ENCODE measurements around the gene MTCL1. TPM values are rescaled to one million over a fixed set of nuclear protein-coding genes. Genes with fewer than 3 reads are reported as not detected.

Gene MTCL1
- total RNA-seq, 1 donor from 2014 or later, result 0.80 TPM

GRCh38 chr18:8695932-8696517 lies 9.3 kb upstream of the MTCL1 start:
- Mint-ChIP-seq H3K4me1 (ENCODE audit: low read depth) (no peaks in the 10 kb centered on the region), H3K9me3 (no peaks in the 10 kb centered on the region), H3K36me3 (ENCODE audit: low read depth) (no peaks in the 10 kb centered on the region), H3K4me3 (no peak overlapping the region), H3K27ac (no peak overlapping the region), H3K27me3 (ENCODE audit: insufficient read depth) (peaks cover 18% of the 10 kb centered on the region)
- intact Hi-C loops (cut with micrococcal nuclease), result loop anchor here (1.0 to 5.0 kb wide), 4 partner anchors 8 to 452 kb away; no protein-coding TSS in a partner anchor
- DNase-seq (ENCODE audit: low spot score), result no peak

- peak; percentile 63 for DNase-seq (ENCODE audit: low spot score)
- no peaks in the 10 kb centered on the region for H3K9me3 Mint-ChIP-seq
- H3K4me1 Mint-ChIP-seq (ENCODE audit: low read depth), result no peaks in the 10 kb centered on the region
- intact Hi-C loops (cut with micrococcal nuclease), result loop anchor here (1.0 to 5.0 kb wide), 4 partner anchors 8 to 452 kb away; no protein-coding TSS in a partner anchor
- no peak overlapping the region for H3K27ac Mint-ChIP-seq
- H3K36me3 Mint-ChIP-seq (ENCODE audit: low read depth), result no peaks in the 10 kb centered on the region
- no peak overlapping the region for H3K4me3 Mint-ChIP-seq
- H3K27me3 Mint-ChIP-seq (ENCODE audit: insufficient read depth), result peaks cover 25% of the 10 kb centered on the region
Measured at GRCh38 chr18:8696749-8697211, 8.6 kb upstream of the MTCL1 start.

DNA sequence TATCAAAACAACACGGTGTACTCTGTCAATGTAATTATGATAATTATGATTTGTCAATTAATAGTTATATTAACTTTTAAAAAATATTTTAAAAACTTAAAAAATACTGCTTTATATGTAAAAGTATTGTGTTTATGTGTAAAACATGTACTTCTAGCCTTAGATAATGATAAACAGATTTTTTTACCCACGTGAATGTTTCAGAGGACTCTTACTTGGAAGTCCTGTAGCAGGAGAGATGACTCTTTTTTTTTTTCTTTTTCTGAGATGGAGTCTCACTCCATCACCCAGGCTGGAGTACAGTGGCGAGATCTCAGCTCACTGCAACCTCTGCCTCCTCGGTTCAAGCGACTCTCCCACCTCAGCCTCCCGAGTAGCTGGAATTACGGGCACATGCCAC lies 6.2 kb upstream of the MTCL1 start:
- Mint-ChIP-seq H3K9me3 (no peaks in the 10 kb centered on the region), H3K4me1 (ENCODE audit: low read depth) (peaks cover 3% of the 10 kb centered on the region), H3K36me3 (ENCODE audit: low read depth) (peaks cover 3% of the 10 kb centered on the region), H3K27ac (no peak overlapping the region), H3K4me3 (no peak overlapping the region), H3K27me3 (ENCODE audit: insufficient read depth) (peaks cover 47% of the 10 kb centered on the region)
- DNase-seq (ENCODE audit: low spot score), result no peak
- intact Hi-C loops (cut with micrococcal nuclease), result loop anchor here (5.0 kb wide), 1 partner anchor 47 kb away; no protein-coding TSS in a partner anchor

DNA sequence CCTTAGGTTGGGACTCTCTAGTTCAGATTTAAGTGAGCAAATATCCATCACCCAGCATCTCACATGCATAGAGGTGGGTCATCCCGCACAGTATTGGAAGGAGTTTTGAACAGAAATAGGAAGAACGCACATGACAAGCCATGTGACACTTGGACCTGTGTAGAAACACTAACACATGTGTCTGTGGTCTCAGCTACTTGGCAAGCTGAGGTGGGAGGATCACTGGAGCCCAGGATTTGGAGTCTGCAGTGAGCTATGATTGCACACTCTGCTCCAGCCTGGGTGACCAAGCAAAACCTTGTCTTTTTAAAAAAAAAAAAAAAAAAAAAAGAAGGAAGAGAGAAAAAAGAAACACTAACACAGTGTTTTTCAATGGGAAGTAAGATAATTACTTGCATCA lies 5.4 kb upstream of the MTCL1 start:
- H3K4me1 Mint-ChIP-seq (ENCODE audit: low read depth), result peaks cover 9% of the 10 kb centered on the region
- no peak overlapping the region for H3K4me3 Mint-ChIP-seq
- no peak for DNase-seq (ENCODE audit: low spot score)
- H3K27me3 Mint-ChIP-seq (ENCODE audit: insufficient read depth), result peaks cover 54% of the 10 kb centered on the region
- intact Hi-C loops (cut with micrococcal nuclease), result loop anchor here (5.0 to 10.0 kb wide), 3 partner anchors 48 to 1215 kb away; partner anchors contain the start of genes PPP4R1 and VAPA
- H3K9me3 Mint-ChIP-seq, result no peaks in the 10 kb centered on the region
- H3K27ac Mint-ChIP-seq, result no peak overlapping the region
- peaks cover 4% of the 10 kb centered on the region for H3K36me3 Mint-ChIP-seq (ENCODE audit: low read depth)

DNA sequence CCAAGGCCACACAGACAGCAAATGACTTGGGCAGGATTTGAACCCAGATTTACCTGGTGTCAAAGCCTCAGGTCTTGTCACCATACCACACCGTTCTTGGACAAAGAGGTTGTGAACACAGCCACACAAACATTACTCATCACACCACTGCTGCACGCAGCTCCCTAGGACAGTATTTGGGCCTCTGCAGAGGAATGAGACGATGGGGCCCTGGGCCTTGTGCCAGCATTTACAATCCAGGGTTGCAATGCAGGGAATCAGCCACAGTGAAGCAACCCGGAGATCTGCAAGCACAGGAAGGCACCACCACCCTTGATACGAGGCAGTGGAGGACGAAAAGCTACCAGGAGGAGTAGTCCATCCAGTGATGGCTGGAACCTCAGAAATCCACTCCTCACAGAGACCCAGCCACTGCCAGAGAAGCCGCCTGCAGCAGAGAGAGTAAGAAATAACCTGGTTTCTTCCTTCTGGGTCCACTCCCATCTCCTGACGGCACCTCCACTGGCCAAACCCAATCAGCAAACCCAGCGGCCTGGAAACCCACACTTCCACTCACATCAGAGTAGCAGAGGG lies 3.7 kb upstream of the MTCL1 start:
- Mint-ChIP-seq H3K36me3 (ENCODE audit: low read depth) (peaks cover 4% of the 10 kb centered on the region), H3K9me3 (no peaks in the 10 kb centered on the region), H3K4me1 (ENCODE audit: low read depth) (peaks cover 10% of the 10 kb centered on the region), H3K4me3 (no peak overlapping the region), H3K27ac (no peak overlapping the region), H3K27me3 (ENCODE audit: insufficient read depth) (peaks cover 48% of the 10 kb centered on the region)
- no peak for DNase-seq (ENCODE audit: low spot score)
- intact Hi-C loops (cut with micrococcal nuclease), result loop anchor here (10.0 kb wide), 2 partner anchors 913 to 1213 kb away; partner anchors contain the start of genes PPP4R1 and VAPA

DNA sequence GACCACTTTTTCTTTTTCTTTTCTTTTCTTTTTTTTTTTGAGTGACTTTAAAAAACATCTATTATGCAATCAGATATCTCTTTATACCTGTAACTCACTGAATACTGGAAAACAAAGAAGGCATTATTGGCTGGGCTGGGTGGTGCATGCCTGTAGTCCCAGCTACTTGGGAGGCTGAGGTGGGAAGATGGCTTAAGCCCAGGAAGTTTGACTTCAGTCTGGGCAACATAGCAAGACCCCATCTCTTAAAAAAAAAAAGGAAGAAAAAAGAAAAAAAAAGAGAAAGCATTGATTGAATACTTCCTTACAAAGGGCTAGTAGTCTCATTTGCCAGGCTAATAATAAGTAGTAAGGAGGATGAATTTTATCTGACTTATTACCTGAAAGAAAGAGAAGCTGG lies 2.7 kb upstream of the MTCL1 start:
- Mint-ChIP-seq H3K4me3 (no peak overlapping the region), H3K27ac (no peak overlapping the region), H3K36me3 (ENCODE audit: low read depth) (peaks cover 4% of the 10 kb centered on the region), H3K9me3 (no peaks in the 10 kb centered on the region), H3K4me1 (ENCODE audit: low read depth) (peaks cover 14% of the 10 kb centered on the region), H3K27me3 (ENCODE audit: insufficient read depth) (peaks cover 57% of the 10 kb centered on the region)
- intact Hi-C loops (cut with micrococcal nuclease), result loop anchor here (10.0 kb wide), 2 partner anchors 912 to 1212 kb away; partner anchors contain the start of genes PPP4R1 and VAPA
- no peak for DNase-seq (ENCODE audit: low spot score)

DNA sequence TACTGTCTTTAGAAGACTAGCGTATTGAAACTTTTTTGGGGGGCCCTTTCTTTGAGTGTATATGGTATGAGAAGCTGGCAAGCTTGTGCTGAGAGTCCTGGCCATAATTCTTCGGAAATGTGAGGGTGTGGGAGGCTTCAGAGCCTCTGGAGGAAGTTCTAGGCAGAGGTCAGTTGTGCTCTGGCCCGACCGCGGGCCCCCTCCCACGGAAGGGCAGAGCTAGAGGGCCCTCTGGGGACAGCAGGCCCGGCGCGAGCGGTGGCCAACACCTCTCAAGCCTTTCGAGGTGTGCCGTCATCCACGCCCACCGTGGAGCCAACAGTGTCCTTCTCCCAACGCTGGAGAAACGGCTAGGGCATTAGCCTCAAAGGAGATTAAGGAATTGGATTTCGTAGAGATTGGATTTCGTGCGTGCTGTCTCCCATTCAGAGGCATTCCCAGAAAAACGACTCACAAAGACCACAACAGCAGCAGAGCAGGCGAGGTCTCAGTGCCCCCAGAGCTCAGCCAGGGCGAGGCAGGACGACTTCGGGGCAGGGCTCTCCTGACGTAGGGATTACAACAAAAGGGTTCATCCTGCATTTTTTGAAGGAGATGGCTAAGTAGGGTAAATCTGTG lies 2.2 kb upstream of the MTCL1 start:
- intact Hi-C loops (cut with micrococcal nuclease), result loop anchor here (10.0 kb wide), 2 partner anchors 912 to 1212 kb away; partner anchors contain the start of genes PPP4R1 and VAPA
- Mint-ChIP-seq H3K4me3 (peak overlapping the region; percentile 26), H3K9me3 (no peaks in the 10 kb centered on the region), H3K27me3 (ENCODE audit: insufficient read depth) (peaks cover 60% of the 10 kb centered on the region), H3K4me1 (ENCODE audit: low read depth) (peaks cover 14% of the 10 kb centered on the region), H3K27ac (no peak overlapping the region), H3K36me3 (ENCODE audit: low read depth) (peaks cover 4% of the 10 kb centered on the region)
- DNase-seq (ENCODE audit: low spot score), result no peak

DNA sequence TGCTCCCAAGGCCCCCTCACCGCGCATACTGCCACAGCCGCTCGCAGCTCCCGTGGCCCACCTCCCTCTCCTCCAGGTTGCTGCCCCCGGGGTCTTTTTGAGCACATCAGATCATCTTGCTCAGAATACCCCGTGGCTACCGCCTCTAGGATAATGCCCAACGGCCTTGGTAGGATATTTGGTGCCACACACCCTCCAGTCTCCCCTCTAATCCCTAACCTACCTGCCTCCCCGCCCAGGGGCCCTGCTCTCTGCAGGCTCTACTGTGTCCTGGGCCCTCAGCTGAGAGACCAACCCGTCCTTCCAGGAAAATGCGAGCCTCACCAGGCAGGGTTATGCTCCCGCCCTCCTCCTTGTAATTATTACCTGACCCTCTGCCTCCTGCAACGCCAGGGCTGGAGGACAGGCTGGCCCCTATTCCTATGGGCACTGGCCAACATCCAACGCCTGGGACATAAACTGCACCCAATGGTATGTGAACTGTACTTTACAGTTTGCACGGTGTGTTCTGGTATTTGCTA lies 1.5 kb upstream of the MTCL1 start:
- no peak for DNase-seq (ENCODE audit: low spot score)
- intact Hi-C loops (cut with micrococcal nuclease), result loop anchor here (1.0 to 10.0 kb wide), 5 partner anchors 8 to 1211 kb away; partner anchors contain the start of genes PPP4R1, RAB12, TWSG1 and VAPA
- Mint-ChIP-seq H3K9me3 (no peaks in the 10 kb centered on the region), H3K27ac (no peak overlapping the region), H3K36me3 (ENCODE audit: low read depth) (peaks cover 4% of the 10 kb centered on the region), H3K4me3 (peak overlapping the region; percentile 89), H3K27me3 (ENCODE audit: insufficient read depth) (peaks cover 64% of the 10 kb centered on the region), H3K4me1 (ENCODE audit: low read depth) (peaks cover 14% of the 10 kb centered on the region)

GRCh38 chr18:8704361-8705237 lies 757 bp upstream of the MTCL1 start:
- Mint-ChIP-seq H3K27ac (peak overlapping the region; percentile 23), H3K27me3 (ENCODE audit: insufficient read depth) (peaks cover 70% of the 10 kb centered on the region), H3K4me1 (ENCODE audit: low read depth) (peaks cover 14% of the 10 kb centered on the region), H3K9me3 (no peaks in the 10 kb centered on the region), H3K36me3 (ENCODE audit: low read depth) (peaks cover 4% of the 10 kb centered on the region), H3K4me3 (peak overlapping the region; percentile 89)
- intact Hi-C loops (cut with micrococcal nuclease), result loop anchor here (1.0 to 10.0 kb wide), 6 partner anchors 8 to 1210 kb away; partner anchors contain the start of genes PPP4R1, RAB12, RALBP1 and TWSG1
- peak; percentile 80 for DNase-seq (ENCODE audit: low spot score)

DNA sequence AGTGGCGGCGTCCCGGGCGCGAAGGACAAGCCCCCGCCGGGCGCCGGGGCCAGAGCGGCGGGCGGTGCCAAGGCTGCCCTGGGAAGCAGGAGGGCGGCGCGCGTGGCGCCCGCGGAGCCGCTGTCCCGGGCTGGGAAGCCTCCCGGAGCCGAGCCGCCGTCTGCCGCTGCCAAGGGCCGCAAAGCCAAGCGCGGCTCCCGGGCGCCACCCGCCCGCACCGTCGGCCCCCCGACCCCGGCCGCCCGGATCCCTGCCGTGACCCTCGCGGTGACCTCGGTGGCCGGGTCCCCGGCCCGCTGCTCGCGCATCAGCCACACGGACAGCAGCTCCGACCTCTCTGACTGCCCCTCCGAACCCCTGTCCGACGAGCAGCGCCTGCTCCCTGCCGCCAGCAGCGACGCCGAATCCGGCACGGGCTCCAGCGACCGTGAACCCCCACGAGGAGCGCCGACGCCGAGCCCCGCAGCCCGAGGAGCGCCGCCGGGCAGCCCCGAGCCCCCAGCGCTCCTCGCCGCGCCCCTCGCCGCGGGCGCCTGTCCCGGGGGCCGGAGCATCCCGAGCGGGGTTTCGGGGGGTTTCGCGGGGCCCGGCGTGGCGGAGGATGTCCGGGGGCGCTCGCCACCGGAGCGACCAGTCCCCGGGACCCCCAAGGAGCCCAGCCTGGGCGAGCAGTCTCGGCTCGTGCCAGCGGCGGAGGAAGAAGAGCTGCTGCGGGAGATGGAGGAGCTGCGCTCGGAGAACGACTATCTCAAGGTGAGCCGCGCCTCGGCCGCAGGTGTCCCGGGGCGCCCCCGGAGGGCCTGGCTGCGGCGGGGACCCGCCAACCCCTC lies 820 bp downstream of the MTCL1 start:
- DNase-seq (ENCODE audit: low spot score), result no peak
- H3K4me1 Mint-ChIP-seq (ENCODE audit: low read depth), result peaks cover 14% of the 10 kb centered on the region
- intact Hi-C loops (cut with micrococcal nuclease), result loop anchor here (1.0 to 10.0 kb wide), 3 partner anchors 769 to 1209 kb away; partner anchors contain the start of genes PPP4R1, RALBP1 and VAPA

DNA sequence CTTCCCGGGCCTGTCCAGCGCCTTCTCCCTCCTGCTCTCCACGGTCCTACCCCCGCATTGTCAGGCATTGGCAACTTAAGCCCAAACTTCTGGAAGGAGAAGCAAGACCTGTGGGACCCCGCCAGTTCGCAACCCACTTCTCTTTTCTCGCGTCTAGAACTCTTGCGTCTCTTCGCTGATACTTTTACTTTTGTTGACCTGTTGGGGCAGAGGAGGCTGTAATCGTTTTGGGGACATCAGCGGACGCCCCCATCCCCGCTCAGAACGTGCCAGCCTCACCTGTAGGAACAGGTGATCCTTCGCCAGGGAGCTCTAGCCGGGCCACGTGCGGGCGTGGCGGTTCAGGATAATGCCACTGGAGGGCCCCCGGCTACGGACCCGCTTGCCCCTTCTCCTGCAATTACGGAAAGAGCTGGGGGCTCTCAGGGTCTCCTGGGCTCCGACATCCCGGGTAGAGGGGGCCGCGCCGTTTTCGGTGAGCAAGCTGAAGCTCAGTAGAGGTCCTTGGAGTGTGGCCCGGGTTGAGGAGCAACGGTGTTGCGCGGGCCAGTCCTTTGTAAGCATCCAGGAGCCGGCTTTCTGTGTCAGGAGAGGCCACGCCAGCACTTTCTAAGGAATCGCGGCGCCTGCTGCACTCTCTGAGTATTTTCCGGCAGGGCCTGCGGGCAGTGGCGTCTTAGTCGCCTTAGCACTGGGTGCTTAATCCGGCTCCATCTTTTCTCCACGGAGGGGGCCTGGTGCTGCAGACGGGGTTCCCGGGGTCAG lies 1.6 kb downstream of the MTCL1 start:
- Mint-ChIP-seq H3K27ac (peak overlapping the region; percentile 79), H3K9me3 (no peaks in the 10 kb centered on the region)

More for the DNA sequence above, 820 bp downstream of the MTCL1 start:
- Mint-ChIP-seq H3K9me3 (no peaks in the 10 kb centered on the region), H3K36me3 (ENCODE audit: low read depth) (peaks cover 4% of the 10 kb centered on the region), H3K4me3 (peak overlapping the region; percentile 80), H3K27ac (no peak overlapping the region), H3K27me3 (ENCODE audit: insufficient read depth) (peaks cover 65% of the 10 kb centered on the region)

More for the DNA sequence above, 1.6 kb downstream of the MTCL1 start:
- no peak for DNase-seq (ENCODE audit: low spot score)
- peaks cover 4% of the 10 kb centered on the region for H3K36me3 Mint-ChIP-seq (ENCODE audit: low read depth)
- intact Hi-C loops (cut with micrococcal nuclease), result loop anchor here (10.0 kb wide), 2 partner anchors 908 to 1208 kb away; partner anchors contain the start of genes PPP4R1 and VAPA
- peak overlapping the region; percentile 80 for H3K4me3 Mint-ChIP-seq
- peaks cover 62% of the 10 kb centered on the region for H3K27me3 Mint-ChIP-seq (ENCODE audit: insufficient read depth)
- peaks cover 14% of the 10 kb centered on the region for H3K4me1 Mint-ChIP-seq (ENCODE audit: low read depth)
